Inferior parietal cortex (tissue), 1 donor: ENCODE results near the gene STK24.

Experiments
- DNase-seq: peaks from one replicate; pipeline ENCODE4 v3.0.0-alpha.2; 2016; ENCODE audit errors: extremely low spot score

STK24 gene

DNA sequence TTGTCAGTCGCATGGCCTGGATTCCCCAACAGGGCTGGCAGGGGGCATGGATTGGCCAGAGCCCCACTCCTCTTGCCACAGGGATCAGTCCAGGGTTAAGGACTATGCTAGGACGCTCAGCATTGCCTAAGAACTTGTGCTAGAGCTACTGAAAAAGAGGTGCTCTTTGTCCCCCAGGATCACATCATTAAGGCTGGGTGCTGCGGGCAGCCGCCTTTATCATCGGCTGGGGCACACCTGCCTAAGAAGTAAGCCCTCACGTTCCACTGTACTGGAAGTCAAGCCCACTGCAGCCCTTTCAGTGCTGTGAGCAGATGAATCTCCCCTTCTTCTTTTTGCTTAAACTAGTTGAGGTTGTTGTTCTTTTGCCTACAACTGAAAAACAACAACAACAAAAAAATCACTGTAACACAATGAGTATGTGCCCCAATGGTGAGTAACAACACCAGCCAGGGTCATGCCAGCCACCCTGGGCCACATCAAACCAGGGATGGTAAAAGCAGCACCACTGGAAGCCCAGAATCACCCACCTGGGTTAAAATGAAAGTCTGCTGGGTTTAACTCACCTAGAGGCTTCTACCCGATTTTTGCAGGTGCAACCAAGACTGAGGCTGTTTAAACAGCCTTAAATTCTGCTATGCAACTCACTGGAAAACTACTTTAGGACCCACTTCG lies 20.6 kb downstream of the STK24 start:
- DNase-seq, result no peak

DNA sequence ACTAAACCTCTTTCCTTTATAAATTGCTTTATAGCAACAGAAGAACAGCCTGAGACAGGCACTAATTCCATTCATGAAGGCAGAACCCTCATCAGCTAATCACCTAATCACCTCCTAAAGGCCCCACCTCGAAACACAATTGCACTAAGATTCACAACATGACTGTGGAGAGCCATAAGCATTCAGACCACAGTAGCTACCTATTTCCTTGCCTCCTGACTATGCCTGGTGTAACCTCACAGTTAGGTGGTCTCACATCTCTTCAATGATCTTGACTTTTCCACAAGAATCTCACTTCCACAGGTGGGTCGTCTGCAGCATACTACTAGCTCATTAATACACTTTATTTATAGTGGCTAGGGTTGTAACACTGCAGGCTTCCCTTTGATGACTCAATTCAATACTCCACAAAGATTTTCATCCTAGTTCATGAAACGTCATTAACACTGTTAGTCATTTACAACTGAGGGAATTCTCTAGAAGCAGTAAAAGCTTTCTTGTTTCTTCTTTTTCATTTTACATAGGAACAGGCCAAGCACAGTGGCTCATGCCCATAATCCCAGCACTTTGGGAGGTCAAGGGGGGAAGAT lies 27.1 kb downstream of the STK24 start:
- no peak for DNase-seq

DNA sequence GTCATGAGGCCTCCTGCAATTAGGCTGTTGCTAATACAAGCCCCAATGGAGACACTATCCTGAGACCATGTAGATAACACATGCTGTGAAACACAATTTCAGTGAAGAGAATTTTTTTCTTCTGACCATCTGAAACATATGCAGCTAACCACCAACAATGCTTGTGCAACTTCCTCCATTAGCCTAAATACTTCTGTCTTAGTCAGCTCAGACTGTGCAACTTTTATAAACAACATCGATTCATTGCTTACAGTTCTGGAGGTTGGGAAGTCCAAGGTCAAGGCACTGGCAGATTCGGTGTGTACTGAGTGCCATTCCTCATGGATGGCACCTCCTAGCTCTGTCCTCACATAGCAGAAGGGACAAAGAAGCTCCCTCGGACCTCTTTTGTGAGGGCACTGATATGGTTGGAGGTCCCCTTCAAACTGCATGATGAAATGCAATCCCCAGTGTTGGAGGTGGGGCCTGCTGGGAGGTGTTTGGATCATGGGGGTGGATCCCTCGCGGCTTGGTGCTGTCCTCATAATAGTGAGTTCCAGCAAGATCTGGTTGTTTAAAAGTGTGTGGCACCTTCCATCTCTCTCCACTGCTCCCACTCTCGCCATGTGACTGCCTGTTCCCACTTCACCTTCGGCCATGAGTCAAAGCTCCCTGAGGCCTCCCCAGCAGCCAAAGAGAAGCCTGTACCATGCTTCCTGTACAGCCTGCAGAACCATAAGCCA lies 27.7 kb downstream of the STK24 start:
- DNase-seq, result no peak

DNA sequence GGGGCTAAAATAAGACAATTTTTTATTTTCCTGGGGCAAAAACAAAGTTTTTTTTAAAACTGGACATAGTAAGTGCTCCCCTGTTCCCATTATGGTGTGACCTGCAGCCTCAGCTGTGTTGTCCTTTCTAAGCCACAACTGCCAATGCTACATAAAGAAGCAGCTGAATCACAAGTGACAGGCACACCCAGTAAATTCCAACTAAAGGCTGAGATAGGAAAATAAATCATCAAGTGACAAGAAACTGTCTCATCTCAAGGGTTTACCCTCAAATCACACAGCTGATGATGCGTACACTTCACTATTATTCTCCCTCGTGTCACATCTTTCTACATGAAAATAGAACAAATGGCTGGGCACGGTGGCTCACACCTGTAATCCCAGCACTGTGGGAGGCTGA lies 28.7 kb downstream of the STK24 start:
- no peak for DNase-seq

DNA sequence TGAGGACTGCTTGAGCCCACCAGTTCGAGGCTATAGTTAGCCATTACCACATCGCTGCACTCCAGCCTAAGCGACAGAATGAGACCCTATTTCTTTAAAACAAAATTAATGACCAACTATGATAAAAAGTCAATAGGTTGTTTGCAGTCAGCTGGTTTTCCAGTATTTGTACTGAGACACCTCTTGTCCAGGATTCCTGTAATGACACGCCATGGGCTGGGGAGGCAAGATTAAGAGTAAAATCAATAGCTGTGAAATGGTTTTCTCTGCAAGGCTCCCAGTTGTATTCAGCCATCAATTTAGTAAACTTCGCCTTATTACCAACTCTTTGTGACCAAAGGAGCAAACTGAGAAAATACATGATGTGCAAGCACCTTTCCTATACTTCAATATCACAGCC lies 29.5 kb downstream of the STK24 start:
- no peak for DNase-seq

DNA sequence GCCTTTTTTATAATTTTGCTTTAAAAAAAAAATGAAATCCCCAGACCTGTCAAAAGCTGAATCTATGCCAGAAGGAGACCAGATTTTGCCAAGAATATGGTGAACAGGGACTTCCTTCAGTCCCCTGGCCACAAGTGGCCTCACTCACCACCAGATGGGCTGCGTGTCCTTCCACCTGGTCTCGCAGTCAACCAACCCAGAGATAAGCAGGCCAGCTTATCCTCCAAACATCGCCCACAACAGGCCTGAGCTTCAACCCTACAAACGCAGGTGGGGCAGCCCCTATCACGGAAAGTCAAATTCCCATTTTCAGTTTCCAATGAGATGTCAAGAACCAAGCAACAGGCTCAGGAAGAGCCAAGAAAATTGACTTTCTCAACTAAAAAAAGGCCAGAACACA lies 30.5 kb downstream of the STK24 start:
- DNase-seq, result no peak

DNA sequence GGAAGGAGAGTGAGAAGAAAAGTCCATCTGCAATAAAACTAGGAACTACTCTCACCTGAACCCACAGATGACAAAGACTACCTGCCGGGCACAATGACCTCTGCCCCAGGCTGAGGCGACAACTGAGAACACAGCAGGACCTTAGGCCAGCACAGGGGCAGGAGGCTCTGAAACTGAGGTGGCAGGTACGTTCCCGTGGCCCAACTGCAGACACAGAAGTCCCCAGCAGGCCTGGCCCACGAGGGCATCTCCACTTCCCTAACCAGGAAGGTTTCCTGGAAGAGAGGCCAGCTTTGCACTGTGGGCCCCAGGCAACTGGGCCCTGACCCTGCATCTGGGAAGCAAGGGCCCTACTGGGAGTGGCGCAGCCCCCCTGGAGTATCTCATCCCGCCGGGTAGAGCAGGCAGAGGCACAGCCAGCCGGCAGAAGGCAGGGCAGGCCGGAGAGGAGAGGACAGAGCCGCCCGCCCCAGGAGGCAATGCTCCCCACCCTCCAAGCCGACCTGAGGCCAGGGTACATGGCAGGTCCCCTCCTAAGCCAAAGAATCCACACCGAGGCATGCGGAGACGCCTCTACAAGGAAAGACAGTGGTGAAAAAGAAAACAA lies 32.7 kb downstream of the STK24 start:
- no peak for DNase-seq

DNA sequence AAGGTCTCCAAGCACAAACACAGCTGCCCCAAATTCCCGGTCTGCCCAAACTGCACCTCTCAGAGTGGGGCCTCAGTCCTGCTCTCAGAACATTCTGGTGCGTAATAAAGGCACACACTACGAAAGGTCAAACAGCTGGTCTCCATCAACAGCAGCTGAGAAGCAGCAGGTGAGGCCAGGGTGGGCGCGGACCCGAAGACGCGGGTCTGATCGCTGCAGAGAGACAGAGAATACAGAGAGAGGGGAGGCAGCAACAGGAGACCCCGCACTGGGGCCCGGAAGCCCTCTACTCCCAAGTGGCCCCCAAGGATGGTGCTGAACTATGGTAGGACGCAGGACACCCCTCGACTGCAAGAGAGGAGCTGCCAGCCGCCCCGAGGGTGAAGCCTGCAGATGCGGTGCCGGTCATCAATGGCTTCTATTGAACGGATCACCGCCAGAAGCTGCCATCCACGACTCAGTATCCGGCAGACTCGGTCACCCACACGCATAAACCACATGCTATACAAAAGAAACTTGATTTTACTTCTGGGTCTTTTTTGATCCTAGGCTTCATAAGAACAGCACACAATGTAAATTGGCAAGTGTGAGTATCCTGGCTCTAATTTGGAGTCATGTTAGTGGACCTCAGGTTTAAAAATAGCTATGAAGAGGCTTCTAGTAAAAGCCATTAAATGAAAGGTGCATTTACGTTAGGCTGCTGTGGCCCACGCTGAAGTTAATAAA lies 33.4 kb downstream of the STK24 start:
- DNase-seq, result no peak

DNA sequence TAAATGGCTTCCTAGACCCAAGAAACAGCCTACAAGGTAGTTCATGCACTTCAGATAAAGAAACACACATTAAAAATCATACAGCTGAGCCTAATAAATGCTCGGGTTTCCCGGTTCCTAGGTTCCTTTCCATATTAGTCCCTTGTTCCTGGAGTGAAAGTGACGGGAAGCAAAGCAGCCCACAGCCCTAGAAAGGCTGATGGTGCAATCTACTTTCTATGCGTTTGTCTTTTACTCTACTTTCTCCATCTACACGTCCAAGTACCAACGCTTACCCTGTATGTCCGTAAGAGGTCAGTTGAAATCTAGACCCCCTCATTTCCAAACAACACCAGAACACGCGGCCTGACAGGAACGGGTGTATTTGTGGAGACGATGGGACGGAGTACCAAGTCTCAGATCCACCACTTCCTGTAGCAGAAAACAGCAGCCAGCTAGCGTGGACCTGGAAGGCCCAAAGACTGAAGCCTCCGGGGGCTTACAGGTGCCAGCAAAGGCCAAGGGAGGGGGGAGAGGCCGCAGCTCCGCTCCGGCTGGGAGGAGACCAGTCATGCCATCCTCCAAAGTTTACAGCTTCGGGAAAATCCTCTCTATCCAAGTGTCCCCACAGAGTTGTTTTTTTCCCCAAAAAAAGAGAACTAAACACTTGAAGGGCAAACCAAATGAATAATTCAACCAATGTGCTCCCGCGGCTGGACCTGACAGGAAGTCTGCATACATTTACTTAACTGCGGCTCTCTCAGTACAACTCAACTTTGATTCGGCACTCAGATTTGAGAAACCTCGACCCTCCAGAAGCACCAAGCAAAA lies 34.1 kb downstream of the STK24 start:
- no peak for DNase-seq

DNA sequence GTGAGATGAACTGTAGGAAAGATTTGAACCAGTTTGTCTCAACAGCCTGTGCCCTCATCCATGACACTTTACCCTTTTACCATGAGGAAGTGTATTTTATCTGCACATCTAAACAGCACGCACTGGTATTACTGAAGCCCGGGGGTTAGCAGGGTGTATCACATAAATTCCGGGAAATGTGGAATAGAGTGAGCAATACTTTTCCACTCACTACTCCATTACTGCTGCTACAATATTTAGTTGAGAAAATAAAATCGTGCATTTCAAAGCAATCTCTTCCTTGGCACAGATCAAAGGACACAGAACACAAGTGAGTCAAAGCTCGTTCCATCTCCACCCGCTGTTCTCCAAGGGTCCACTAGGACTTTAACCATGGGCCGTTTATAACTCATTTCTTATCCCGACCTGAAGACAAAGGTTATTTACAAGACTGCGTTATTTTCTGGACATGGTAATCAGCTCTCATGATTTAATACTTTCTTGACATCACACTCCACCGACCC lies 35.2 kb downstream of the STK24 start:
- DNase-seq, result no peak

DNA sequence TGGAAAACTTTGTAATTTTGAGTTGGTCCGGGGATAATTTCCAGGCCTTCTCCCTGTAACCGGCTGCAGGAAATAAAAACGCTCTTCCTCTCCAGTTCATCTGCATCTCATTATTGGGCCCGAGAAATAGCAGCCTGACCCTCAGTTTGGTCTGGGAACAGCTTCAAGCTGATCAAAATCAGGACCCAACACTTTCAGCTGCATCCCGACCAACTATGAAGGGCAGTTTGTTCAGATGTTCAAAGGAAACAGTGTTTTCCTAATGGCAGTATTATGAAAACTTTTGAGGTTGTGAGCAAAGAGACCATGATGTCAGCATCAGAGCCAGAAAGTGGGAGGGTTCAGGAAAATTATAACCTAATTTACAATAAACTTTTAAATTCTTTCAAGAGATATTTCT lies 35.7 kb downstream of the STK24 start:
- no peak for DNase-seq

DNA sequence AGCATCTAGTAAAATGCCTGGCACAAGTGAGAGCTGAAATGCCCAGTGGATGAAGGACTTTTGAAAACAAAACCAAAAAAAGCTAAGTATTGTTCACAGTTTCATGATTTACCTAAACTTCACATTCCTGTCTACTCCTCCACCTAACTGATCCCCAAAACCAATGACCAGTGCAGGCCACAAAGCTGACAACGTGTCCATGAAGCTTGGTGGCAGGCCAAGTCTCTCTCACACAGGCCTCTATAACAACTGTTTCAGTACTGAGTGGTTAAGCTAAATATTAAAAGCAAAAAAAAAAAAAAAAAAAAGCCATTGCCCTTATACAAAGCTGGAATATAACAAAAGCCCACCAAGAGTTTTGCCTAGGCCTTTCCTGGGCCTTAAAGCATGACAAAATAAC lies 36.4 kb downstream of the STK24 start:
- DNase-seq, result no peak

DNA sequence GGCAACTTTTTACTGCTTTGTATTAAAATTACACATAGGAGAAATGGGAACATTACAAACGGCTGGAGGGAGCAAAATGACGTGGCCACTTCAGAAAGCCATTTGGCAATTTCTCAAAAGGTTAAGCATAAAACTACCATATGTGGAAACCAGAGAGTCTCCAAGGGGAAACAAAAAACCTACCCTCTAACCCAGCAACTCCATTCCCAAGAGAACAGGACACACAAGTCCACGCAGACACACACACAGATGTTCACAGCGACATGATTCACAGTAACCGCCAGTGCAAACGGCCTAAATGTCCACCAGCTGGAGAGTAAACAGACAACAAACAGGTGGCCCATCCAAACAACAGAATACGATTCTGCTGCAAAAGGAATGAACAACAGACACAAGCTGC lies 37.2 kb downstream of the STK24 start:
- DNase-seq, result no peak

DNA sequence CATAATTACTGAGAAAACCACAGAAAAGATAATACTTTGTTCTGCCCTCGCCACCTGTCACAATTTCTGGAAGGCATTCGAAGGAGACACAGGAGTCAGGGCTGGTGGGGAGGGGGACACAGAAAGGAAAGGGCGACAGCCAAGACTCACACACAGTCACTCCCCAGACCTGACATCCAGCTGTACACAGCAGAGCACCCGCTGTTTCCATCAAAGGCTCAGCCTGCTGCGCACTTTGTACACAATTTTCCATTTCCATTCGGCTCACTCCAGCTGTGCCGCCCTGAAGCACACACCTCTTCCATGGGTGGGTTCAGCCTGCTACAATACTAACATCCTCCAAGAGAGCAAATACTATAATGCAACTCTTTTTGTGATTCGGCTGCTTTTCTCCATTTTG lies 38.0 kb downstream of the STK24 start:
- DNase-seq, result no peak

DNA sequence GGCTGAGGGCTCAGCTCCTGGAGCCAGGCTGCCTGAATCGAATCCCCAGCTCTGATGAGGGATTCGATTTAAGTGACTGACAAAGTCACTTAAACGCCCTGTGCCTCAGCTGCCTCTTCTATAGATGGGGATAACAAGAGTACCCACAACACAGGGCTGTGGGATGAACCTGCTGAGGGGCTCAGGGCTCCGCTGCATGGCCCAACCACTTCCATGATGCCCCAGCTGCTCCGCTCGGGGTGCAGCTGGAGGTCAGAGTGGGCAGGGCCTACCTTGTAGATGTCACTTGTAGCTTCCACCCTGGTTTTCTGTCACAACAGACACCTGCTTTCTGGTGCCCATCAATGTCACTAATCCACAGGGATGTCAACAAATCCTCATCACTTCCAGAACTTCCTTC lies 39.2 kb downstream of the STK24 start:
- no peak for DNase-seq

DNA sequence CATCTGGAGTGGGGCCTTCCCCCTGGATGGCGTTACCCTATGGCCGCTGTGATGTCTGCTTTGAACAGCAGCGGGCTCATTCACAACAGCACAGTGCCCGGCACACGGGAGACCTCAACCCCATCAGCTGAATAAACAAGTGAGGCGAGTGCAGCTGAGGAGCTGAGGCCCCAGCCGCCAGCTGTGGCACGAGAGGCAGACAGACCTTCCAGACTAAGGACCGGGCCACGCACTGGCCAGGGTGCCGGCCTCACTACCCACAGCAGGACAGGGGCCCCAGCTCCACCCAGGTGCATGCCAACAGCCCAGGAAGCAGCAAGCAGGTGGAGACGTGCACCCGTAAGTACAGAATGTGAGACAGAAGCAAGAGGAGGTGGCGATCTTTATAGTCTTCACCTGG lies 39.6 kb downstream of the STK24 start:
- DNase-seq, result no peak

DNA sequence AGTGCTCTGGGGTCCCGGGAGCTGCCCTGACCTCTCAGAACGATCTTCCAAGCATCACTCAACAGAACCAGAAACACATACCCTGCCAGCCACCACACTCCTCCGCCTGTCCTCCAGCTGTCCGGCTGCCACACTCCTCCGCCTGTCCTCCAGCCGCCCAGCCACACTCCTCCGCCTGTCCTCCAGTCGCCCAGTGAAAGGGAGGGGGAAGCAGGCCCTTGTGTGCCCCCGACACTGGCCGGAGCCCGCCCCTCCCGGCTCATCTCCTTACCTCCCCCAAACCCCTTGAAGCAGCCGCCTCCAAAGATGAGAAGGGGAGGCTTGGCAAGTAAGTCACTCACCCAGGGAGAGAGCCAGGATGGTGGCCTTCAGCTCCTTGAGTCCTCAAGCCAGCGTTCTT lies 40.2 kb downstream of the STK24 start:
- DNase-seq, result no peak

DNA sequence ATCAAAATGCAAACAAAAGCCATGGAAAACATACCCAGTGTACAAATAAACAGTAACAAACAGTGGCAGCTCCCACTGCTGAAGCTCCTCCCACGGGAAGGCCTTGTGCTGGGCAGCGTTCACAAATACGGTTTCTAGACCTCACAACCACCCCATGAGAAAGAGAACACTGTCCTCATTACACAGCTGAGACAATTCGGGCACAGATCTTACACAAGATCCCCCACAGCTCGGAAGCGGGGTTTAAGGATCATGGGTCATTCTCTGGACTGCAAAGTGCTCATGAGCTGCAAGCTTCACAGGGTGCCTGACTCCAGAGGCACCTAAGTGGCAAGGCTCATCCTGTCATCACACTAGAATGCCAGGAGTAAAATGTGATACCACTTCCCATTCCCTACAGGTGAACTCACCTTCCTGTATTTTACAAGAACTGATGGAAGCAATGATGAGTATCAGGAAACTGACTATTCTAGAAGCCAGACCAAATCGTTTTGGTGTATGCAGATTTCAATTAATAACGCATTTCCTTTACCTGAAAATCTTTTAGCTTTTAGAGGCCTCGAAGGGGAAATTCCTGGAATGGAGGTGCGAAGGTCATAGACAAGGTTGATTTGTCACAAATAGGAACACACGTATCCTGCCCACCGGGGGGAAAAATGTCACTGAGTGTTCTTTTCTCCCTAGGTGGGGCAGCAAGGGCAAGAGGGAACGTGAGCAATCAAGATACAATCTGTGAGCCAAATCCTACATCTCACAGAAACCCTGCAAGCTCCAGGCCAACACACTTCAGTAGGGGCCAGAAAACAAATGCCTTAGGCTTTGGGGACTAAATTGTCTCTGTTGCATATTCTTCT lies 41.2 kb downstream of the STK24 start:
- DNase-seq, result no peak

DNA sequence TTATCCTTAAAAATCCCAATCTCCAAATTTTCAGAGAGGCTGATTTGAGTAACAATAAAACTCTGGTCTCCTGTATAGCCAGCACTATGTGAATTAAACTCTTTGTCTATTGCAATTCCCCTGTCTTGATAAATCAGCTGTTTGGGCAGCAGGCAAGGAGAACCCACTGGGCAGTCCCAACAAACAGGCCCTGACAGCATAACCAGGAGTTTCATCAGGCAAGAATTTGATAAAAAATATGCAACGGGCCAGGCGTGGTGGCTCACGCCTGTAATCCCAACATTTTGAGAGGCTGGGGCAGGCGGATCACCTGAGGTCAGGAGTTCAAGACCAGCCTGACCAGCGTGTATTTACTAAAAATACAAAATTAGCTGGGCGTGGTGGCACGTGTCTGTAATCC lies 42.1 kb downstream of the STK24 start:
- DNase-seq, result no peak

DNA sequence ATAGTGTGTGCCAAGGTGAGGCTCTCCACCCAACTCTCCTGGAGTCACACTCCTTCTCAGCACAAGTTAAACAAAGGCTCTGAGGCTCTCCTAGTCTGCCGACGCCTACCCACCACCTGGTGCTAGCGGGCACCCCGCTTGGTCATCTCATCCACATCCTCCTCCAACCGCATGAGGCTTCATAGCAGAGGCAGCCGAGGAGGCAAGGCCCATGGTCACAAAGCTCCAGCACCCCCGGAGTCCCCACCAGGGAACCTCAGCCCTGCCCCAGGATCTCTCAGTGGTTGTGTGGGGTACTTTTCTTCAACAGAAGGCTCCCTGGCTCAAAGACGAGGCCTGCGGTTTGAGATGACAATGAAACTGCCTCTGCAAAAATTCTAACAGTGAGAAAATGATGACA lies 43.0 kb downstream of the STK24 start:
- DNase-seq, result no peak
